HG02870 (cell line): Measurements from ENCODE around the gene TPSD1.
"Not testable (repeated sequence)": the region's sequence is repeated elsewhere in the genome, so short reads cannot be mapped to it uniquely, and the experiment has no call there.

Experiments
- ATAC-seq: cut with Tn5 transposase; IDR thresholded peaks from one replicate; pipeline ENCODE4 v1.9.1; 2021; ENCODE audit warnings: mild to moderate bottlenecking, moderate library complexity; ENCODE audit not compliant: unreplicated experiment

TPSD1 gene

GRCh38 chr16:1279945-1280589, 24.2 kb downstream of the TPSD1 start:
- ATAC-seq = no peak

GRCh38 chr16:1280783-1281182, 24.9 kb downstream of the TPSD1 start:
- ATAC-seq = no peak

- ATAC-seq = no peak
Observed at GRCh38 chr16:1281517-1281916, 25.6 kb downstream of the TPSD1 start.

- ATAC-seq = no peak
Observed at GRCh38 chr16:1282324-1282973, 26.6 kb downstream of the TPSD1 start.

GRCh38 chr16:1283296-1283695, 27.4 kb downstream of the TPSD1 start:
- no peak for ATAC-seq

- no peak for ATAC-seq
Observed at GRCh38 chr16:1283996-1284616, 28.2 kb downstream of the TPSD1 start.

GRCh38 chr16:1285669-1286512, 30.0 kb downstream of the TPSD1 start:
- ATAC-seq = no peak

- no peak for ATAC-seq
Observed at GRCh38 chr16:1286513-1287094, 30.7 kb downstream of the TPSD1 start.

GRCh38 chr16:1287982-1288670, 32.3 kb downstream of the TPSD1 start:
- no peak for ATAC-seq

GRCh38 chr16:1288813-1289476, 33.1 kb downstream of the TPSD1 start:
- ATAC-seq = no peak

GRCh38 chr16:1289477-1289866, 33.6 kb downstream of the TPSD1 start:
- ATAC-seq = no peak

- ATAC-seq = no peak
Observed at GRCh38 chr16:1290063-1290501, 34.2 kb downstream of the TPSD1 start.

GRCh38 chr16:1290860-1291575, 35.1 kb downstream of the TPSD1 start:
- no peak for ATAC-seq

- no peak for ATAC-seq
Observed at GRCh38 chr16:1291576-1291974, 35.7 kb downstream of the TPSD1 start.

GRCh38 chr16:1292208-1292607, 36.3 kb downstream of the TPSD1 start:
- ATAC-seq = not testable (repeated sequence)

GRCh38 chr16:1292808-1293207, 36.9 kb downstream of the TPSD1 start:
- not testable (repeated sequence) for ATAC-seq

- ATAC-seq = no peak
Observed at GRCh38 chr16:1293921-1294656, 38.2 kb downstream of the TPSD1 start.

- ATAC-seq = no peak
Observed at GRCh38 chr16:1295465-1295864, 39.6 kb downstream of the TPSD1 start.

- ATAC-seq = not testable (repeated sequence)
Observed at GRCh38 chr16:1296688-1297017, 40.8 kb downstream of the TPSD1 start.
